DND-41 (cell line): ENCODE data around the gene FAM149A.

Experiments used
- EZH2 ChIP-seq: IDR thresholded peaks from 3 replicates; pipeline ENCODE4 v1.6.1; 2012; ENCODE audit warnings: borderline replicate concordance, low read depth, mild to moderate bottlenecking, moderate library complexity, low read length, inconsistent platforms; ENCODE audit not compliant: severe bottlenecking
- TF ChIP-seq, protein P1 (sequence below): IDR thresholded peaks from 2 replicates; pipeline ENCODE4 v1.5.1; 2012; ENCODE audit warnings: borderline replicate concordance, low read length, moderate library complexity, mild to moderate bottlenecking; ENCODE audit not compliant: poor library complexity, severe bottlenecking; ENCODE audit errors: extremely low read depth

GRCh38 chr4:186134861-186135260, 30.4 kb downstream of the FAM149A start:
- TF ChIP-seq, protein P1, sequence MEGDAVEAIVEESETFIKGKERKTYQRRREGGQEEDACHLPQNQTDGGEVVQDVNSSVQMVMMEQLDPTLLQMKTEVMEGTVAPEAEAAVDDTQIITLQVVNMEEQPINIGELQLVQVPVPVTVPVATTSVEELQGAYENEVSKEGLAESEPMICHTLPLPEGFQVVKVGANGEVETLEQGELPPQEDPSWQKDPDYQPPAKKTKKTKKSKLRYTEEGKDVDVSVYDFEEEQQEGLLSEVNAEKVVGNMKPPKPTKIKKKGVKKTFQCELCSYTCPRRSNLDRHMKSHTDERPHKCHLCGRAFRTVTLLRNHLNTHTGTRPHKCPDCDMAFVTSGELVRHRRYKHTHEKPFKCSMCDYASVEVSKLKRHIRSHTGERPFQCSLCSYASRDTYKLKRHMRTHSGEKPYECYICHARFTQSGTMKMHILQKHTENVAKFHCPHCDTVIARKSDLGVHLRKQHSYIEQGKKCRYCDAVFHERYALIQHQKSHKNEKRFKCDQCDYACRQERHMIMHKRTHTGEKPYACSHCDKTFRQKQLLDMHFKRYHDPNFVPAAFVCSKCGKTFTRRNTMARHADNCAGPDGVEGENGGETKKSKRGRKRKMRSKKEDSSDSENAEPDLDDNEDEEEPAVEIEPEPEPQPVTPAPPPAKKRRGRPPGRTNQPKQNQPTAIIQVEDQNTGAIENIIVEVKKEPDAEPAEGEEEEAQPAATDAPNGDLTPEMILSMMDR: no peak
- no peak for TF ChIP-seq EZH2
